ENCODE measurements around the gene UVSSA. TPM values are rescaled to one million over a fixed set of nuclear protein-coding genes. Genes with fewer than 3 reads are reported as not detected.

UVSSA gene
- total and polyA plus RNA-seq, 9 of the 15 experiments (the other 6 are each of a cell fraction or from before 2014, with no cell fraction given), result 0.21 to 14.6 (median 3.3) TPM

DNA sequence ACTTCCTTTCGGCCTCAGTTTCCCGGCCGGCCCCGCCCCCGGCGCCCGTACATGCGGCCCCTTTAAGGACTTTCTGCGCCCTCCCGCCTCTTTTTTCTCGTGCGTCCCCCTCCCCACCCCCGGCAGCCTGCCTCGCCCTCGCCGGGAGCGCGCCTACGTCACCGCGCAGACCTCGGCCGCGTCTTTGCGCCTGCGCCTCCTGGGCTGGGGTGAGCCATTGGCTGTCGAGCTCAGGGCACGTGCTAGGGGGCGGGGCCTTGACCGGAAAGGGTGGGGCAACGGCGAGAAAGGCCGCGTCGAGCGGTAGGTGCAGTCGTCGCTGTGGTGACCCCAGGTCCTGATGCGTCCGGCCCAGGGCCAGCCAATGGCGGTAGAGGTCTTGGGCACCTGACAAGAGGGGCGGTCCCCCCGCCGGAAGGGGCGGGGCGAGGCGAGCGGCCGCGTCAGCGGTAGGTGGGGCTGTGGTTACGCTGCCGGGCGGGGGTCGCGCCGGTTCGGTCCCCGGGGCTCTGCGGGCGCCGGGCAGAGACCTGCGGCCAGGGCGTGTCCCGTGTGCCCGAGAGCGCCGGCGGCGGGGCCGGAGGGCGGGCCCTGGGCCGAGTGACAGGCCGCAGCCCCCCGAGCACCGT, at the start of gene UVSSA (continued):
- TF ChIP-seq E2F5 (CRISPR knock-in tag; IDR thresholded peaks at IDR 0.05) (no peak), FOXP1 (CRISPR knock-in tag; IDR thresholded peaks at IDR 0.05) (peak; percentile 91), ZNF589 (CRISPR knock-in tag; IDR thresholded peaks at IDR 0.05; ENCODE audit: low read depth) (peak; percentile 68; the same call in 1 of the 2 replicates), ARID1B (IDR thresholded peaks at IDR 0.05) (no peak), SMARCA4 (IDR thresholded peaks at IDR 0.05) (no peak), SETDB1 (IDR thresholded peaks at IDR 0.05; ENCODE audit: low read length) (no peak), PHF20 (IDR thresholded peaks at IDR 0.05; ENCODE audit: partially characterized antibody) (no peak), CEBPB (tag; IDR thresholded peaks at IDR 0.05) (no peak), ZNF57 (CRISPR knock-in tag; IDR thresholded peaks at IDR 0.05) (no peak), RHOXF2B (CRISPR knock-in tag; conservative IDR thresholded peaks at IDR 0.05) (no peak), ARNT (IDR thresholded peaks at IDR 0.05) (no peak), TFE3 (CRISPR knock-in tag; IDR thresholded peaks at IDR 0.05) (peak; percentile 79), GTF2A2 (tag; IDR thresholded peaks at IDR 0.05) (no peak), ZNF282 (CRISPR knock-in tag; IDR thresholded peaks at IDR 0.05) (no peak), HLTF (IDR thresholded peaks at IDR 0.05) (no peak), GATAD2A (IDR thresholded peaks at IDR 0.05) (no peak), SMAD1 (IDR thresholded peaks at IDR 0.05; ENCODE audit: low read depth, low read length, partially characterized antibody) (no peak), ERF (CRISPR knock-in tag; IDR thresholded peaks at IDR 0.05) (peak; percentile 77; the same call in 1 of the 2 replicates), BRF2 (IDR thresholded peaks at IDR 0.05; ENCODE audit: borderline replicate concordance, insufficient read depth, insufficient read length) (no peak), NR0B1 (IDR thresholded peaks at IDR 0.05; ENCODE audit: partially characterized antibody) (no peak)
- TF ChIP-seq, protein P1, sequence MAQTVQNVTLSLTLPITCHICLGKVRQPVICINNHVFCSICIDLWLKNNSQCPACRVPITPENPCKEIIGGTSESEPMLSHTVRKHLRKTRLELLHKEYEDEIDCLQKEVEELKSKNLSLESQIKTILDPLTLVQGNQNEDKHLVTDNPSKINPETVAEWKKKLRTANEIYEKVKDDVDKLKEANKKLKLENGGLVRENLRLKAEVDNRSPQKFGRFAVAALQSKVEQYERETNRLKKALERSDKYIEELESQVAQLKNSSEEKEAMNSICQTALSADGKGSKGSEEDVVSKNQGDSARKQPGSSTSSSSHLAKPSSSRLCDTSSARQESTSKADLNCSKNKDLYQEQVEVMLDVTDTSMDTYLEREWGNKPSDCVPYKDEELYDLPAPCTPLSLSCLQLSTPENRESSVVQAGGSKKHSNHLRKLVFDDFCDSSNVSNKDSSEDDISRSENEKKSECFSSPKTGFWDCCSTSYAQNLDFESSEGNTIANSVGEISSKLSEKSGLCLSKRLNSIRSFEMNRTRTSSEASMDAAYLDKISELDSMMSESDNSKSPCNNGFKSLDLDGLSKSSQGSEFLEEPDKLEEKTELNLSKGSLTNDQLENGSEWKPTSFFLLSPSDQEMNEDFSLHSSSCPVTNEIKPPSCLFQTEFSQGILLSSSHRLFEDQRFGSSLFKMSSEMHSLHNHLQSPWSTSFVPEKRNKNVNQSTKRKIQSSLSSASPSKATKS (CRISPR knock-in tag; IDR thresholded peaks at IDR 0.05), result no peak

Measured in K562 (cell line).